GM12891 (cell line): ENCODE results near the gene TTC28.

Experiments used
- POLR2A ChIP-seq: IDR thresholded peaks from 2 replicates; pipeline ENCODE4 v1.6.1; 2011; ENCODE audit warnings: low read depth, low read length, control low read depth
- POLR2AphosphoS5 ChIP-seq: IDR thresholded peaks from 2 replicates; pipeline ENCODE4 v1.6.1; 2011; ENCODE audit warnings: low read depth, low read length, control low read depth
- POU2F2 ChIP-seq: IDR thresholded peaks from 2 replicates; pipeline ENCODE4 v1.6.1; 2011; ENCODE audit warnings: low read depth, mild to moderate bottlenecking, control low read depth, low read length, moderate library complexity
- SPI1 ChIP-seq: IDR thresholded peaks from 2 replicates; pipeline ENCODE4 v1.6.1; 2011; ENCODE audit warnings: low read depth, low read length, control low read depth
- TAF1 ChIP-seq: IDR thresholded peaks from 2 replicates; pipeline ENCODE4 v1.6.1; 2011; ENCODE audit warnings: low read depth, low read length, control low read depth

- no peak for TF ChIP-seq POLR2AphosphoS5
- TF ChIP-seq POLR2A = no peak
- no peak for TF ChIP-seq POU2F2
- no peak for TF ChIP-seq TAF1
- no peak for TF ChIP-seq SPI1
These were observed 628.4 kb downstream of the TTC28 start for GRCh38 chr22:28051091-28051786.
